GM18511 (cell line): ENCODE results near the gene IQGAP3.
A peak's percentile ranks its signal among the peaks of the same experiment; 100 is the strongest.
"Not testable (repeated sequence)": the region's sequence is repeated elsewhere in the genome, so short reads cannot be mapped to it uniquely, and the experiment has no call there.

Experiments used
- ATAC-seq: cut with Tn5 transposase; IDR thresholded peaks from one replicate; pipeline ENCODE4 v1.9.1; 2021; ENCODE audit warnings: mild to moderate bottlenecking, moderate library complexity; ENCODE audit not compliant: unreplicated experiment

Gene IQGAP3

DNA sequence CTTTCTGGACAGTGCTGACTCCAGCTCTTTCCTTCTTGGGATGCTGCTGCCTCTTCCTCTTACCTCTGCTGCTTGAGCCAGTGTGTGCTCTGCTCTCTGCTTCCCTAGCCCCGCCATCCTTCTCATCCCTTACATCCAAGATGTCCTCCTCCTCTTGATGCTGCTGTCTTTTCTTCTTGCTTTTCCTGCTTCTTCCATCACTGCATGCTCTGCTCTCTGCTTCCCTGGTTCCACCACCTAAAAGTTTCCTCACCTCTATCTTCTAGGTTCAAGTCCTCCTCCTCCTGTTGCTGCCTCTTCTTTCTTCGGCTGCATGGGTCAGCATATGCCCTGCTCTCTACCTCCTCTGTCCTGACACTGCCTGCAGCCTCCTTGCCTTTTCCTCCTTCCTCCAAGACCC, 22.7 kb upstream of the IQGAP3 start:
- ATAC-seq, result no peak

GRCh38 chr1:156594190-156594589, 21.8 kb upstream of the IQGAP3 start:
- no peak for ATAC-seq

DNA sequence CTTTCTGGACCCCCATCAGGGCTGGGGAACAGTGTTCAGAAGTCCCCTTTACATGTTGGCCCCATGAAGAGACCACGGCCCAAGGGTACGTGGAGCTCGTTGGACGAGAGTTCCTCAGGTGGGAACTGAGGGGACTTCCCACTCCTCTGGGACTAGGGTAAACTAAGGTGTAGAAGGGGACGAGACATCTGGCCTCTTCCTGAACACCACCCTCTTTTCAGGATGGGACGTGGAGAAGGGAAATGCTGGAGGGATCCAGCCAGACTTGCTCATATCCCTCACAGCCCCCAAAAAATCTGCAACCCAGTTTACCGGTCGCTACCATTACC, 21.3 kb upstream of the IQGAP3 start:
- ATAC-seq, result no peak

- no peak for ATAC-seq
Observed at GRCh38 chr1:156592910-156593660, 20.7 kb upstream of the IQGAP3 start.

DNA sequence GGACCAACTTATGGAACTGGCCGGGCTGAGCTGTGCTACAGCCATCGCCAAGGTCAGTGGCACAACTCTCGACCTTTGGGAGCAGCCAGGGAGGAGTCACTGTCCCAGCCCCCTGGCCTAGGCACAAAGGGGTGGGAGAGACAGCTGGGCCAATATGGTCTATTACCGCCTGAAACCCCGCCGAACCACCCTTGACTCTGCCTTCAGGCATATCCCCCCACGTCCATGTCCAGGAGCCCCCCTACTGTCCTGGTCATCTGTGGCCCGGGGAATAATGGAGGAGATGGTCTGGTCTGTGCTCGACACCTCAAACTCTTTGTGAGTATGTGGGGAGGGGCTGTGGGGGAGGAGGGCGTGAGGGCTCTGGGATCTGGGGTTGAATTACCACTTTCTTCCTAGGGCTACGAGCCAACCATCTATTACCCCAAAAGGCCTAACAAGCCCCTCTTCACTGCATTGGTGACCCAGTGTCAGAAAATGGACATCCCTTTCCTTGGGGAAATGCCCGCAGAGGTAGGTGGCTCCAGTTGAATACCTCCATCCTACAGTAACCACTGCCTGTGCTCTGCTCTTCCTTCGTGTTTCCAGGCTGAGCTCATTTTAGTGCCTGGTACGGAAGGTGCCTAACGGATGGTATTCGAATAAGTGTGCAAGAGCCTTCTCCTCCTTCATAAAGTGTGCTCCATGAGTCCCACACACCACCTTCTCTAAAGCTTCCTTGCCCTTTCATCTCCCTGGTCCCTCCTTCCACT, 20.0 kb upstream of the IQGAP3 start:
- no peak for ATAC-seq

DNA sequence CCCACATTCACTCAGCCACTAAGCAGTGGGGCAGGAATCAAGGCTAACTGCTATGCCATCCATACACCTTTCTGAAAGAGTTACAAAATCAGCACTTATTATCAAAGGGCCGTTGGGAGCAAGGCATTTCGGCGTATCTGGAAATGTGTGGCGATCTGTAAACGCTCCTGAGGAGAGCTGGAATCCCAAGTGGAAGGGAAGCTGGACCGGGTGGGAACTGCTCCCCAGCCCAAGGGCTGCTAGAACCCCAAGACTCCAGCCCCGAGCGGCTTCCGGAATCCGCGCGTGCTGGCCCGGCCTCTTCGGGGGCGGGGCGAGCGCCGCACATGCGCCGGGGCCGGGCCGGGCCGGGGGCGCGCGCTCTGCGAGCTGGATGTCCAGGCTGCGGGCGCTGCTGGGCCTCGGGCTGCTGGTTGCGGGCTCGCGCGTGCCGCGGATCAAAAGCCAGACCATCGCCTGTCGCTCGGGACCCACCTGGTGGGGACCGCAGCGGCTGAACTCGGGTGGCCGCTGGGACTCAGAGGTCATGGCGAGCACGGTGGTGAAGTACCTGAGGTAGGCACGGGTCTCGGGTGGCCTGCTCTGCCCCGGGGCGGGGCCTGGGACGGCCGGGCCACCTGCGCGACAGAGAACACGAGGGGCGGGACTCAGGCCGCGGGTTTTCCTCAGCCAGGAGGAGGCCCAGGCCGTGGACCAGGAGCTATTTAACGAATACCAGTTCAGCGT, 19.2 kb upstream of the IQGAP3 start, which contains the start of gene NAXE:
Gene NAXE (plus strand): TSS at position 345 of the 726 bp plus-strand sequence. CDS start 29 bp downstream, at position 374.
- ATAC-seq, result peak; percentile 94

GRCh38 chr1:156591181-156591431, 18.7 kb upstream of the IQGAP3 start:
- ATAC-seq, result peak; percentile 13

GRCh38 chr1:156590326-156591180, 18.2 kb upstream of the IQGAP3 start:
- no peak for ATAC-seq

DNA sequence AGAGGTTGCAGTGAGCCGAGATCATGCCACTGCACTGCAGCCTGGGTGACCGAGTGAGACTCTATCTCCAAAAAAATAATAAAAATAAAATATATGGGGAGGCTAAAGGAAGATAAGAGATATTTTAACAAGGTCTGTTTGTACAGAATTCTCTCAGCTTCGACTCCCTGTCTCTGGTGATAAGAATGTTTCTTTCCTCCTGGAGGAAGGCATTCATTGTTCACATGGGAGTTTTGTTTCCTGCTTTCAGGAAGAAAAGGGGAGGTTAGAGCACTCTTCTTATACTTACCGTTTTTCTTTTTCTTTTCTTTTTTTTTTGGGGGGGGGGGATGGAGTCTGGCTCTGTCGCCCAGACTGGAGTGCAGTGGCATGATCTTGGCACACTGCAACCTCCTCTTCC, 17.2 kb upstream of the IQGAP3 start:
- ATAC-seq, result no peak

DNA sequence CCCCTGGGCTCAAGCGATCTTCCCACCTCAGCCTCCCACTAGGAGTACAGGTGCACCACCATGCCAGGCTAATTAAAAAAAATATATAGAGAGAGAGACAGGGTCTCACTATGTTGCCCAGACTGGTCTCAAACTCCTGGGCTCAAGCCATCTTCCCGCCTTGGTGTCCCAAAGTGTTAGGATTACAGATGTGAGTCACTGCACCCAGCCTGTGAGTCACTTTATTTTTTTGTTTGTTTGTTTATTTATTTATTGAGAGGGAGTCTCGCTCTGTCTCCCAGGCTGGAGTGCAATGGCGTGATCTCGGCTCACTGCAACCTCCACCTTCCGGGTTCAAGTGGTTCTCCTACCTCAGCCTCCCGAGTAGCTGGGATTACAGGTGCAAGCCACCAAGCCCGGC, 15.6 kb upstream of the IQGAP3 start:
- not testable (repeated sequence) for ATAC-seq

DNA sequence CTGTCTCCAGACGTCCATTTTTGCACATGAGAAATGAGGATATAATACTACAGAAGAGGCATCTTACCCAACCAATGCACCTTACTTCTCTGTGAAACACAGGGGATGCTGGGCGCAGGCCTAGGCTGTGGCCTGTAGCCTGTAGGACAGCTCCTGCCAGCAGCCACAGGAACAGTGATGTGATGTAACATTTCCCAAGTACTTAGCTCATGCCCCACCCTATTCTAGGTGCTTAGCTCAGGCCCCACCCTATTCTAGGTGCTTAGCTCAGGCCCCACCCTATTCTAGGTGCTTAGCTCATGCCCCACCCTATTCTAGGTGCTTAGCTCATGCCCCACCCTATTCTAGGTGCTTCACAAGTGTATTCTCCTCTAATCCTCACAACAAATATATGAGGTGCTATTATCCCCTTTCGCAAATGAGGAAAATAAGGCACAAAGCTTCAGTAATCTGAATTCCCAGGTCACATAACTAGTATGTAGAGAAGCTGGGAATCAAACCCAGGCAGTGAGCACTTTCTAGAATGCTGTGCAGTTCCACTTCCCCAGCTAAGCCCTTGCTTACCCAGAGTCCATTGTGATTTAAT, 14.6 kb upstream of the IQGAP3 start:
- ATAC-seq, result no peak

GRCh38 chr1:156586323-156586722, 14.0 kb upstream of the IQGAP3 start:
- ATAC-seq, result no peak

- ATAC-seq, result no peak
Observed at GRCh38 chr1:156584813-156585212, 12.4 kb upstream of the IQGAP3 start.

- ATAC-seq, result no peak
Observed at GRCh38 chr1:156583821-156584622, 11.7 kb upstream of the IQGAP3 start.

DNA sequence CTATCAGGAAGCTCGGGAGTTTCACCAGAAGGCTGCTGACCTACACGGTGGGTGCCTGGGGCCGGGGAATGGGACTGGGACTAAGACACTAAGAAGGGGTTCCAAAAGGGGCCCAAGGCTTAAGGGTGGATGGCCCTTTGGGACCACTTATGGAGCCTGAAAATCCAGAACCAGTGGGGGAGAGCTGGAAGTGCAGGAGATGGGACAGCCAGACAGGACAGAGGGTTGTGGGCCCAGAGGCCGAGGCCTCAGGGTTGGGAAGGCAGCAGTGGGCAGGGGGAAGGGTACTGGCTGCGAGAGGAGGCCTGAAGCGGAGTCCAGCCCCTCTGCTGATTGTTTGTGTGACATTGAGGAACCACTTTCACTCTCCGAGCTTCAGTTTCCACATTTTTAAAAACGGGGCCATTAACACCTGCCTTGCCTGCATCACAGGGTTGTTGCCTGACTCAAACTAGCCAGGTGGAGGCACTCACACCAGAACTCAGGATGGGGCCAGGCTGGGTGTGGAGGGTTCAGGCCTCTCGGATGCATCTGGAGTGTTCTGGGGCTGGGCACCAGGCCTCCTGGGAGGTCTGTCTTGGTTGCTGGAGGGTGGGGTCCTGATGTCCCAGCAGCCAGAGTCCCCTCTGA, 10.1 kb upstream of the IQGAP3 start:
- peak; percentile 54 for ATAC-seq

DNA sequence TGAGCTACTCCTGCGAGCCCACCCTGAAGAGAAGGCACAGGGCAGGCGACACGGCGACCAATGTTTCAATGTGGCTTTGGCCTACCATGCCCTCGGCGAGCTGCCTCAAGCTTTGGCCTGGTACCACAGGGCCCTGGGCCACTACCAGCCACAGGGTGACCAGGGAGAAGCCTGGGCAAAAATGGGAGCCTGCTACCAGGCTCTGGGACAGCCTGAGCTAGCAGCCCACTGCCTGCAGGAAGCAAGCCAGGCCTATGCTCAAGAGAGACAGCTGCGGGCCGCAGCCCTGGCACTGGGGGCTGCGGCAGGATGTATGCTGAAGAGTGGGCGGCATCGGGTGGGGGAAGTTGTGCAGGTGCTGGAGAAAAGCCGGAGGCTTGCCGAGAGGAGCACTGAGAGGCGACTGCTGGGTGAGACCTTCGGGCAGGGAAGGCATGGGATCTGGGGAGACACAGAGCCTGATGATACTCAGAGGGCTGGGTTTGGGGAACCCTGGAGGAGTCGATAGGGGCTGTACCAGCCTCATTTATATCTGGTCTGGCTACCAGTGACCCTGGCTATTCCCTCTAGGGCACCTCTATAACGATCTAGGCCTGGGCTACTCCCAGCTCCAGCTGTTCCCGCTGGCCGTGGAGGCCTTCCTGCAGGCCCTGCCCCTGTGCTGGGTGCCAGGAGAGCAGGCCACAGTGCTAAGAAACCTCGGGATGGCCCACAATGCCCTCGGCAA, 9.5 kb upstream of the IQGAP3 start:
- no peak for ATAC-seq

GRCh38 chr1:156579472-156579871, 7.1 kb upstream of the IQGAP3 start, which contains the start of gene TTC24:
Gene TTC24, plus strand, starts transcription at chr1:156579723. Its CDS starts 1,642 bp downstream, at chr1:156581365.
- ATAC-seq, result no peak

DNA sequence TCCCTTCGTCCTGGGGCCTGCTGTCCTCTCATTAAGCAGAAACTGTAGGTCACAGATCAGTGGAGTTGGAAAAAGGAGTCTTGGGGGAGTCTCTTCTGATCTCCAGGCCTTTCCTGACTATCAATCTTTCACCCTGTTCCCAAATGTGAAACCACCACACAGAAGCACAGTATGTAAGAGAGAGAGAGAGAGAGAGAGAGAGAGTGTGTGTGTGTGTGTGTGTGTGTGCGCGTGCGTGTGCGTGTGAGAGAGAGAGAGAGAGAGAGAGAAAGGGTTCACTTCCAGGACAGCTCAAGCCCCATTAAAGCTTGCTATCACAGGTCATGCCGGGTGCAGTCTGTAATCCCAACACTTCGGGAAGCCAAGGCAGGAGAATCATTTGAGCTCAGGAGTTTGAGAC, 5.7 kb upstream of the IQGAP3 start:
- no peak for ATAC-seq

- no peak for ATAC-seq
Observed at GRCh38 chr1:156577550-156577949, 5.2 kb upstream of the IQGAP3 start.
